ENCODE results near the gene XRCC4.
"Not testable (repeated sequence)": the region's sequence is repeated elsewhere in the genome, so short reads cannot be mapped to it uniquely, and the experiment has no call there.

XRCC4 gene

GRCh38 chr5:83148370-83148769 lies 71.0 kb downstream of the XRCC4 start:
- Histone ChIP-seq H3K27ac (ENCODE audit: low read depth, low read length) (no peak overlapping the region), H3K27me3 (ENCODE audit: control insufficient read depth, insufficient read depth, low read length) (no peaks in the 10 kb centered on the region), H3K9me3 (ENCODE audit: control insufficient read depth, insufficient read depth, low read length) (no peaks in the 10 kb centered on the region), H3K4me1 (ENCODE audit: control insufficient read depth, insufficient read depth, low read length) (no peaks in the 10 kb centered on the region), H3K36me3 (ENCODE audit: control insufficient read depth, insufficient read depth, low read length) (no peaks in the 10 kb centered on the region), H3K9ac (ENCODE audit: low read depth, low read length) (no peak overlapping the region), H3K4me3 (ENCODE audit: low read depth, low read length) (no peak overlapping the region)

- H3K4me1 ChIP-seq (ENCODE audit: control insufficient read depth, insufficient read depth, low read length): no peaks in the 10 kb centered on the region
- H3K9ac ChIP-seq (ENCODE audit: low read depth, low read length): no peak overlapping the region
Observed at GRCh38 chr5:83149671-83150070, 72.3 kb downstream of the XRCC4 start.

GRCh38 chr5:83151821-83152220 lies 74.5 kb downstream of the XRCC4 start:
- Histone ChIP-seq H3K4me3 (ENCODE audit: low read depth, low read length) (no peak overlapping the region), H3K36me3 (ENCODE audit: control insufficient read depth, insufficient read depth, low read length) (no peaks in the 10 kb centered on the region), H3K9ac (ENCODE audit: low read depth, low read length) (no peak overlapping the region), H3K9me3 (ENCODE audit: control insufficient read depth, insufficient read depth, low read length) (no peaks in the 10 kb centered on the region), H3K27me3 (ENCODE audit: control insufficient read depth, insufficient read depth, low read length) (no peaks in the 10 kb centered on the region), H3K27ac (ENCODE audit: low read depth, low read length) (no peak overlapping the region), H3K4me1 (ENCODE audit: control insufficient read depth, insufficient read depth, low read length) (0 out of 2 replicates have a peak, but pooled peaks cover 1% of the 10 kb centered on the region)

More at GRCh38 chr5:83149671-83150070, 72.3 kb downstream of the XRCC4 start:
- H3K27me3 ChIP-seq (ENCODE audit: control insufficient read depth, insufficient read depth, low read length): no peaks in the 10 kb centered on the region
- no peaks in the 10 kb centered on the region for H3K9me3 ChIP-seq (ENCODE audit: control insufficient read depth, insufficient read depth, low read length)
- no peak overlapping the region for H3K4me3 ChIP-seq (ENCODE audit: low read depth, low read length)
- H3K36me3 ChIP-seq (ENCODE audit: control insufficient read depth, insufficient read depth, low read length): no peaks in the 10 kb centered on the region
- H3K27ac ChIP-seq (ENCODE audit: low read depth, low read length): no peak overlapping the region

GRCh38 chr5:83152996-83153395 lies 75.6 kb downstream of the XRCC4 start:
- not testable (repeated sequence) for H3K4me1 ChIP-seq (ENCODE audit: control insufficient read depth, insufficient read depth, low read length); H3K27me3 ChIP-seq (ENCODE audit: control insufficient read depth, insufficient read depth, low read length); H3K36me3 ChIP-seq (ENCODE audit: control insufficient read depth, insufficient read depth, low read length); H3K27ac ChIP-seq (ENCODE audit: low read depth, low read length); H3K9ac ChIP-seq (ENCODE audit: low read depth, low read length); H3K4me3 ChIP-seq (ENCODE audit: low read depth, low read length); H3K9me3 ChIP-seq (ENCODE audit: control insufficient read depth, insufficient read depth, low read length)

- Histone ChIP-seq H3K4me3 (ENCODE audit: low read depth, low read length) (no peak overlapping the region), H3K9ac (ENCODE audit: low read depth, low read length) (no peak overlapping the region), H3K36me3 (ENCODE audit: control insufficient read depth, insufficient read depth, low read length) (no peaks in the 10 kb centered on the region), H3K27me3 (ENCODE audit: control insufficient read depth, insufficient read depth, low read length) (no peaks in the 10 kb centered on the region), H3K9me3 (ENCODE audit: control insufficient read depth, insufficient read depth, low read length) (no peaks in the 10 kb centered on the region), H3K4me1 (ENCODE audit: control insufficient read depth, insufficient read depth, low read length) (0 out of 2 replicates have a peak, but pooled peaks cover 2% of the 10 kb centered on the region), H3K27ac (ENCODE audit: low read depth, low read length) (no peak overlapping the region)
Observed at GRCh38 chr5:83156001-83156400, 78.7 kb downstream of the XRCC4 start.

GRCh38 chr5:83157163-83157562 lies 79.8 kb downstream of the XRCC4 start:
- Histone ChIP-seq H3K36me3 (ENCODE audit: control insufficient read depth, insufficient read depth, low read length) (no peaks in the 10 kb centered on the region), H3K27ac (ENCODE audit: low read depth, low read length) (no peak overlapping the region), H3K4me1 (ENCODE audit: control insufficient read depth, insufficient read depth, low read length) (0 out of 2 replicates have a peak, but pooled peaks cover 2% of the 10 kb centered on the region), H3K27me3 (ENCODE audit: control insufficient read depth, insufficient read depth, low read length) (no peaks in the 10 kb centered on the region), H3K9me3 (ENCODE audit: control insufficient read depth, insufficient read depth, low read length) (no peaks in the 10 kb centered on the region), H3K4me3 (ENCODE audit: low read depth, low read length) (no peak overlapping the region), H3K9ac (ENCODE audit: low read depth, low read length) (no peak overlapping the region)

- Histone ChIP-seq H3K4me3 (ENCODE audit: low read depth, low read length) (no peak overlapping the region), H3K9ac (ENCODE audit: low read depth, low read length) (no peak overlapping the region), H3K27me3 (ENCODE audit: control insufficient read depth, insufficient read depth, low read length) (no peaks in the 10 kb centered on the region), H3K27ac (ENCODE audit: low read depth, low read length) (no peak overlapping the region), H3K4me1 (ENCODE audit: control insufficient read depth, insufficient read depth, low read length) (peaks cover 6% of the 10 kb centered on the region; the same call in 1 of the 2 replicates), H3K36me3 (ENCODE audit: control insufficient read depth, insufficient read depth, low read length) (no peaks in the 10 kb centered on the region), H3K9me3 (ENCODE audit: control insufficient read depth, insufficient read depth, low read length) (no peaks in the 10 kb centered on the region)
Observed at GRCh38 chr5:83162601-83163000, 85.3 kb downstream of the XRCC4 start.

GRCh38 chr5:83167538-83167937 lies 90.2 kb downstream of the XRCC4 start:
- H3K4me3 ChIP-seq (ENCODE audit: low read depth, low read length): no peak overlapping the region
- no peaks in the 10 kb centered on the region for H3K27me3 ChIP-seq (ENCODE audit: control insufficient read depth, insufficient read depth, low read length)
- no peak overlapping the region for H3K9ac ChIP-seq (ENCODE audit: low read depth, low read length)
- no peaks in the 10 kb centered on the region for H3K36me3 ChIP-seq (ENCODE audit: control insufficient read depth, insufficient read depth, low read length)
- H3K9me3 ChIP-seq (ENCODE audit: control insufficient read depth, insufficient read depth, low read length): no peaks in the 10 kb centered on the region
- H3K4me1 ChIP-seq (ENCODE audit: control insufficient read depth, insufficient read depth, low read length): peaks cover 6% of the 10 kb centered on the region; the same call in 1 of the 2 replicates
- H3K27ac ChIP-seq (ENCODE audit: low read depth, low read length): no peak overlapping the region

GRCh38 chr5:83169571-83170337 lies 92.4 kb downstream of the XRCC4 start:
- Histone ChIP-seq H3K9ac (ENCODE audit: low read depth, low read length) (no peak overlapping the region), H3K4me1 (ENCODE audit: control insufficient read depth, insufficient read depth, low read length) (peaks cover 6% of the 10 kb centered on the region; the same call in 1 of the 2 replicates), H3K27me3 (ENCODE audit: control insufficient read depth, insufficient read depth, low read length) (no peaks in the 10 kb centered on the region), H3K4me3 (ENCODE audit: low read depth, low read length) (no peak overlapping the region), H3K9me3 (ENCODE audit: control insufficient read depth, insufficient read depth, low read length) (no peaks in the 10 kb centered on the region), H3K27ac (ENCODE audit: low read depth, low read length) (no peak overlapping the region), H3K36me3 (ENCODE audit: control insufficient read depth, insufficient read depth, low read length) (no peaks in the 10 kb centered on the region)

- H3K4me1 ChIP-seq (ENCODE audit: control insufficient read depth, insufficient read depth, low read length): peaks cover 6% of the 10 kb centered on the region; the same call in 1 of the 2 replicates
- H3K36me3 ChIP-seq (ENCODE audit: control insufficient read depth, insufficient read depth, low read length): no peaks in the 10 kb centered on the region
- H3K9ac ChIP-seq (ENCODE audit: low read depth, low read length): no peak overlapping the region
- H3K4me3 ChIP-seq (ENCODE audit: low read depth, low read length): no peak overlapping the region
- no peak overlapping the region for H3K27ac ChIP-seq (ENCODE audit: low read depth, low read length)
- no peaks in the 10 kb centered on the region for H3K27me3 ChIP-seq (ENCODE audit: control insufficient read depth, insufficient read depth, low read length)
- no peaks in the 10 kb centered on the region for H3K9me3 ChIP-seq (ENCODE audit: control insufficient read depth, insufficient read depth, low read length)
Observed at GRCh38 chr5:83172011-83172410, 94.7 kb downstream of the XRCC4 start.

GRCh38 chr5:83172655-83173054 lies 95.3 kb downstream of the XRCC4 start:
- Histone ChIP-seq H3K4me3 (ENCODE audit: low read depth, low read length) (no peak overlapping the region), H3K27me3 (ENCODE audit: control insufficient read depth, insufficient read depth, low read length) (no peaks in the 10 kb centered on the region), H3K36me3 (ENCODE audit: control insufficient read depth, insufficient read depth, low read length) (no peaks in the 10 kb centered on the region), H3K27ac (ENCODE audit: low read depth, low read length) (no peak overlapping the region), H3K9me3 (ENCODE audit: control insufficient read depth, insufficient read depth, low read length) (no peaks in the 10 kb centered on the region), H3K9ac (ENCODE audit: low read depth, low read length) (no peak overlapping the region), H3K4me1 (ENCODE audit: control insufficient read depth, insufficient read depth, low read length) (0 out of 2 replicates have a peak, but pooled peaks cover under 1% of the 10 kb centered on the region)

Data from HUES48 (cell line).